OCI-LY7 (cell line): ENCODE measurements around the gene H3-3A. TPM values are rescaled to one million over a fixed set of nuclear protein-coding genes. Genes with fewer than 3 reads are reported as not detected.

Source experiments
- BruUV-seq: library from RNA; stranded (reverse); fragments of 400-500 nt; replicated peaks from 2 replicates; lab custom pipeline; 2021; lab: Mats Ljungman, UMichigan
- CTCF ChIA-PET: fragments of 300-600 bp; sonication (Branson Sonifier 250); formaldehyde crosslinking; loops from one replicate; lab custom pipeline; 2022; ENCODE audit warnings: antibody characterized with exemption; ENCODE audit not compliant: unreplicated experiment; lab: Charles Lee
- POLR2A ChIA-PET: fragments of 300-600 bp; sonication (Branson Sonifier 250); formaldehyde crosslinking; loops from one replicate; lab custom pipeline; 2022; ENCODE audit warnings: antibody characterized with exemption; lab: Charles Lee
- DNase-seq: peaks from one replicate; pipeline ENCODE4 v3.0.0-alpha.2; 2015; ENCODE audit warnings: low spot score
- H2AFZ ChIP-seq: fragments of 200-600 bp; sonication (generic), shearing (Covaris generic); 2 replicates; pipeline ENCODE4 v1.6.1; 2014; ENCODE audit warnings: mild to moderate bottlenecking, antibody characterized with exemption, low read length, moderate library complexity
- H3K27ac ChIP-seq: fragments of 200-600 bp; sonication (generic); 2 replicates; pipeline ENCODE4 v1.5.1; 2014; ENCODE audit warnings: mixed run types, low read depth, mild to moderate bottlenecking, moderate library complexity, low read length, inconsistent platforms; ENCODE audit not compliant: poor library complexity, severe bottlenecking
- H3K36me3 ChIP-seq: fragments of 200-600 bp; sonication (generic); 2 replicates; pipeline ENCODE4 v1.6.1; 2014; ENCODE audit warnings: mild to moderate bottlenecking, antibody characterized with exemption, low read length, moderate library complexity, mixed read lengths; ENCODE audit not compliant: insufficient read depth
- H3K4me1 ChIP-seq: fragments of 200-600 bp; sonication (generic); 2 replicates; pipeline ENCODE4 v1.5.1; 2014; ENCODE audit warnings: mild to moderate bottlenecking, low read length; ENCODE audit not compliant: insufficient read depth, poor library complexity, severe bottlenecking
- H3K4me2 ChIP-seq: fragments of 200-600 bp; sonication (generic); 2 replicates; pipeline ENCODE4 v1.6.1; 2014; ENCODE audit warnings: mild to moderate bottlenecking, low read length
- H3K4me3 ChIP-seq: fragments of 200-600 bp; sonication (generic); 2 replicates; pipeline ENCODE4 v1.5.1; 2014; ENCODE audit warnings: mild to moderate bottlenecking, low read depth, low read length; ENCODE audit not compliant: poor library complexity, severe bottlenecking
- H3K79me2 ChIP-seq: fragments of 200-600 bp; sonication (generic); 2 replicates; pipeline ENCODE4 v1.6.1; 2016; ENCODE audit warnings: low read depth, mild to moderate bottlenecking, low read length, moderate library complexity, mixed read lengths; ENCODE audit not compliant: insufficient read depth
- H3K9me2 ChIP-seq: fragments of 200-600 bp; sonication (generic); 2 replicates; pipeline ENCODE4 v1.6.1; 2016; ENCODE audit warnings: mild to moderate bottlenecking, low read length, mixed read lengths; ENCODE audit not compliant: insufficient read depth
- H3K9me3 ChIP-seq: fragments of 200-600 bp; sonication (generic); 2 replicates; pipeline ENCODE4 v1.6.1; 2014; ENCODE audit warnings: mild to moderate bottlenecking, mixed run types, low read length, mixed read lengths
- H4K20me1 ChIP-seq: fragments of 200-600 bp; sonication (generic); 2 replicates; pipeline ENCODE4 v1.6.1; 2014; ENCODE audit warnings: mild to moderate bottlenecking, antibody characterized with exemption, low read length, moderate library complexity, mixed read lengths; ENCODE audit not compliant: insufficient read depth
- CTCF ChIP-seq: fragments of 200-600 bp; sonication (generic); conservative IDR thresholded peaks from 2 replicates; pipeline ENCODE4 v1.5.1; 2014; ENCODE audit warnings: mild to moderate bottlenecking, antibody characterized with exemption, low read length, moderate library complexity, mixed read lengths
- EZH2phosphoT487 ChIP-seq: fragments of 200-600 bp; sonication (generic); IDR thresholded peaks from 2 replicates; pipeline ENCODE4 v1.6.1; 2018; ENCODE audit warnings: low read depth, borderline replicate concordance, mild to moderate bottlenecking, mixed run types, antibody characterized with exemption, low read length, moderate library complexity, mixed read lengths
- intact Hi-C: fragments of 100-400 bp; cut with micrococcal nuclease; formaldehyde crosslinking; loops from one replicate; pipeline ENCODE4 v1.10.0; 2022; ENCODE audit not compliant: unreplicated experiment
- total RNA-seq, 2 experiments: library from RNA; depleted of rRNA in 1 of 2; stranded (reverse); fragments of >200 nt in 1 of 2; shearing (Covaris generic) in 1 of 2; gene quantifications; 2 replicates each; pipeline ENCODE4 v1.2.3, GENCODE V29; 2014 to 2022

H3-3A gene
- total RNA-seq, 2 experiments from 2014 or later, result 416 to 661 TPM

GRCh38 chr1:226108935-226109828, 46.7 kb downstream of the H3-3A start:
- DNase-seq, result no peak
- Histone ChIP-seq H2AFZ (no peak overlapping the region), H3K79me2 (no peaks in the 10 kb centered on the region), H3K9me3 (no peaks in the 10 kb centered on the region), H4K20me1 (no peaks in the 10 kb centered on the region), H3K4me1 (peaks cover 41% of the 10 kb centered on the region), H3K9me2 (no peaks in the 10 kb centered on the region), H3K4me2 (peak overlapping the region; percentile 31), H3K36me3 (no peaks in the 10 kb centered on the region), H3K27ac (no peak overlapping the region), H3K4me3 (peak overlapping the region; percentile 73)
- no peak for TF ChIP-seq EZH2phosphoT487
- no peak for TF ChIP-seq CTCF
- CTCF ChIA-PET, result interaction anchor here (1.0 to 1.1 kb wide), 2 partner anchors 16 to 44 kb away, joined by 3 to 5 read pairs; no protein-coding TSS in a partner anchor
- POLR2A ChIA-PET, result interaction anchor here (0.7 to 3.2 kb wide), 10 partner anchors 11 to 505 kb away, joined by 3 to 10 read pairs (median 4); partner anchors contain the start of gene SDE2
- intact Hi-C loops, result no loop called here
- BruUV-seq, result no TSS peak

- Histone ChIP-seq H2AFZ (peak overlapping the region; percentile 57), H3K27ac (peak overlapping the region; percentile 80), H3K36me3 (no peaks in the 10 kb centered on the region), H3K4me1 (peaks cover 41% of the 10 kb centered on the region), H3K4me3 (peak overlapping the region; percentile 73), H3K9me2 (no peaks in the 10 kb centered on the region), H4K20me1 (no peaks in the 10 kb centered on the region), H3K9me3 (no peaks in the 10 kb centered on the region), H3K79me2 (no peaks in the 10 kb centered on the region), H3K4me2 (peak overlapping the region; percentile 74)
- TF ChIP-seq EZH2phosphoT487 (no peak), CTCF (no peak)
- ChIA-PET CTCF (interaction anchor here (1.0 to 1.1 kb wide), 2 partner anchors 16 to 45 kb away, joined by 3 to 5 read pairs; no protein-coding TSS in a partner anchor), POLR2A (interaction anchor here (0.6 to 3.2 kb wide), 8 partner anchors 9 to 110 kb away, joined by 3 to 10 read pairs (median 4); partner anchors contain the start of gene SDE2)
- intact Hi-C loops, result loop anchor here (1.0 kb wide), 3 partner anchors 27 to 111 kb away; partner anchors contain the start of gene SDE2
- DNase-seq, result peak; percentile 72
- no TSS peak for BruUV-seq
Measured at GRCh38 chr1:226109829-226110248, 47.3 kb downstream of the H3-3A start.
